Peyer's patch (tissue), 4 donors: ENCODE measurements around the gene MRPS15.

Experiments
- CTCF ChIP-seq, 6 experiments: fragments of 450-650 bp in 4 of 6; fragments of 200-600 bp in 2 of 6; sonication (generic) in 1 of 6; IDR thresholded peaks; one replicate each; pipeline ENCODE4 v1.5.1; 2017 to 2019; ENCODE audit warnings: antibody characterized with exemption in 6 of 6, mild to moderate bottlenecking in 3 of 6, moderate library complexity in 1 of 6
- POLR2A ChIP-seq, 2 donors: fragments of 450-650 bp; IDR thresholded peaks; one replicate each; pipeline ENCODE4 v1.5.1; 2017; ENCODE audit warnings: antibody characterized with exemption in 2 of 2, mild to moderate bottlenecking in 2 of 2, moderate library complexity in 2 of 2

GRCh38 chr1:36506276-36506920, 42.2 kb upstream of the MRPS15 start:
- no peak for TF ChIP-seq CTCF (IDR thresholded peaks at IDR 0.05)
- no peak for TF ChIP-seq POLR2A (IDR thresholded peaks at IDR 0.05)
